Mammary epithelial cell (primary cell): ENCODE measurements around the gene ZBTB44.

Experiments used
- EZH2 ChIP-seq: IDR thresholded peaks from 2 replicates; pipeline ENCODE4 v1.6.1; 2012; ENCODE audit warnings: low read length, inconsistent platforms, borderline replicate concordance
- TF ChIP-seq, protein P1 (sequence below), 2 donors: IDR thresholded peaks in 1 of 2; conservative IDR thresholded peaks in 1 of 2; 2 replicates each; pipeline ENCODE4 v1.5.1; 2011 to 2012; ENCODE audit warnings: inconsistent platforms in 2 of 2, low read length in 2 of 2, mild to moderate bottlenecking in 2 of 2, control low read depth in 1 of 2, low read depth in 1 of 2; ENCODE audit not compliant: insufficient read depth in 1 of 2; ENCODE audit errors: extremely low read depth in 1 of 2

DNA sequence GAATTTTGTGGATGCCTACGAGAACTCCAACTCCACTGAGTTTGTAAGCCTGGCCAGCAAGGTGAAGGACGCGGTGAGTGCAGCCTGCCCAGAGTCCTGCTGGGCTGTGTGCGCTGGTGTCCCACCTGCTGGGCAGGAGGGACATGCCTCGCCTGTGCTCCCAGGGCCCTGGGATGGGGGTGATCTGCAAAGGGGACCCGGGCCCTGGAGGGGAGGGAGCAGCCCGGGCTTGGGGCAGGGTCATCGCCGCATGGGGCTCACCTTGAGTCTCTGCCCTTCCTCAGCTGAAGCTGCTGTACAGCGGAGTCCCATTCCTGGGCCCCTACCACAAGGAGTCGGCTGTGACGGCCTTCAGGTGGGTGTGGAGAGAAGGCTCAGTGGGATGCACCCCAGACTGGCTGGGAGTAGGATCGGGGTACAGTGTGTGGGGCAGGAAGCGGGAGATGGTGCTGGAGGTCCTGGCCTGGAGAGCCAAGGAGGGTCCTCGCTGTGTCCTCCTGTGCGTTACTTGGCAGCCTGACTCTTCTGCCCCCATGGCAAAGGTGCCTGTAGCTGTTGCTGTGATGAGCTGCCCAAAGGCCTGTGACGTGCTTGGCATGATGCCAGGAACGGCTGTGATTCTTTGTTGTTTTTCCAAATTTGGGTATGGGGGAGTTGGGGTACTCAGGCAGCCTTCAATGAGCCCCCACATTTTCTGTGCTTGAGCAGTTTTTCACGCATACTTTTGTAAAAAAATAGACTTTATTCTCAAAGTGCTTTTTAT is 126.0 kb downstream of the ZBTB44 start:
- TF ChIP-seq, protein P1, sequence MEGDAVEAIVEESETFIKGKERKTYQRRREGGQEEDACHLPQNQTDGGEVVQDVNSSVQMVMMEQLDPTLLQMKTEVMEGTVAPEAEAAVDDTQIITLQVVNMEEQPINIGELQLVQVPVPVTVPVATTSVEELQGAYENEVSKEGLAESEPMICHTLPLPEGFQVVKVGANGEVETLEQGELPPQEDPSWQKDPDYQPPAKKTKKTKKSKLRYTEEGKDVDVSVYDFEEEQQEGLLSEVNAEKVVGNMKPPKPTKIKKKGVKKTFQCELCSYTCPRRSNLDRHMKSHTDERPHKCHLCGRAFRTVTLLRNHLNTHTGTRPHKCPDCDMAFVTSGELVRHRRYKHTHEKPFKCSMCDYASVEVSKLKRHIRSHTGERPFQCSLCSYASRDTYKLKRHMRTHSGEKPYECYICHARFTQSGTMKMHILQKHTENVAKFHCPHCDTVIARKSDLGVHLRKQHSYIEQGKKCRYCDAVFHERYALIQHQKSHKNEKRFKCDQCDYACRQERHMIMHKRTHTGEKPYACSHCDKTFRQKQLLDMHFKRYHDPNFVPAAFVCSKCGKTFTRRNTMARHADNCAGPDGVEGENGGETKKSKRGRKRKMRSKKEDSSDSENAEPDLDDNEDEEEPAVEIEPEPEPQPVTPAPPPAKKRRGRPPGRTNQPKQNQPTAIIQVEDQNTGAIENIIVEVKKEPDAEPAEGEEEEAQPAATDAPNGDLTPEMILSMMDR (conservative IDR thresholded peaks at IDR 0.05 in 1 of 2, IDR thresholded peaks at IDR 0.05 in 1 of 2; ENCODE audit: extremely low read depth in 1 of 2, insufficient read depth in 1 of 2, low read depth in 1 of 2, low read length in 2 of 2) = no peak
- TF ChIP-seq EZH2 = no peak
